Lower leg skin (tissue), 4 donors: ENCODE results near the gene OSBP2. TPM values are rescaled to one million over a fixed set of nuclear protein-coding genes. Genes with fewer than 3 reads are reported as not detected.

Experiments
- DNase-seq, 2 donors: peaks; one replicate each; pipeline ENCODE4 v3.0.0-alpha.2; 2019; ENCODE audit warnings: low spot score in 2 of 2
- H3K4me3 ChIP-seq: fragments of 200-600 bp; sonication (generic); 2 replicates; pipeline ENCODE4 v1.5.1; 2017; ENCODE audit warnings: mild to moderate bottlenecking, low read depth; ENCODE audit not compliant: poor library complexity, severe bottlenecking
- POLR2A ChIP-seq, 2 donors: fragments of 450-650 bp; IDR thresholded peaks; one replicate each; pipeline ENCODE4 v1.6.1; 2016 to 2017; ENCODE audit warnings: antibody characterized with exemption in 2 of 2, mild to moderate bottlenecking in 1 of 2, moderate library complexity in 1 of 2
- WGBS, 2 donors: methylation state at CpG; one replicate each; pipeline ENCODE4 v1.1.5; 2018; 5-methylcytosine and 5-hydroxymethylcytosine counted together
- intact Hi-C: fragments of 100-400 bp; cut with DNase I; formaldehyde crosslinking; loops from one replicate; pipeline ENCODE4 v1.15.0; 2023; ENCODE audit warnings: low total_unique reads
- total RNA-seq, 4 donors: library from RNA; depleted of rRNA; stranded (reverse); fragments of >200 nt; gene quantifications; one replicate each; pipeline ENCODE4 v1.1.0, GENCODE V29; 2016
- TF ChIP-seq, protein P1 (sequence below), 3 donors: fragments of 450-650 bp; IDR thresholded peaks; one replicate each; pipeline ENCODE4 v1.5.1; 2016; ENCODE audit warnings: antibody characterized with exemption in 3 of 3, mild to moderate bottlenecking in 3 of 3, moderate library complexity in 2 of 3

OSBP2 gene
- total RNA-seq, 4 donors from 2014 or later: 7.2 to 13.3 (median 10.0) TPM

DNA sequence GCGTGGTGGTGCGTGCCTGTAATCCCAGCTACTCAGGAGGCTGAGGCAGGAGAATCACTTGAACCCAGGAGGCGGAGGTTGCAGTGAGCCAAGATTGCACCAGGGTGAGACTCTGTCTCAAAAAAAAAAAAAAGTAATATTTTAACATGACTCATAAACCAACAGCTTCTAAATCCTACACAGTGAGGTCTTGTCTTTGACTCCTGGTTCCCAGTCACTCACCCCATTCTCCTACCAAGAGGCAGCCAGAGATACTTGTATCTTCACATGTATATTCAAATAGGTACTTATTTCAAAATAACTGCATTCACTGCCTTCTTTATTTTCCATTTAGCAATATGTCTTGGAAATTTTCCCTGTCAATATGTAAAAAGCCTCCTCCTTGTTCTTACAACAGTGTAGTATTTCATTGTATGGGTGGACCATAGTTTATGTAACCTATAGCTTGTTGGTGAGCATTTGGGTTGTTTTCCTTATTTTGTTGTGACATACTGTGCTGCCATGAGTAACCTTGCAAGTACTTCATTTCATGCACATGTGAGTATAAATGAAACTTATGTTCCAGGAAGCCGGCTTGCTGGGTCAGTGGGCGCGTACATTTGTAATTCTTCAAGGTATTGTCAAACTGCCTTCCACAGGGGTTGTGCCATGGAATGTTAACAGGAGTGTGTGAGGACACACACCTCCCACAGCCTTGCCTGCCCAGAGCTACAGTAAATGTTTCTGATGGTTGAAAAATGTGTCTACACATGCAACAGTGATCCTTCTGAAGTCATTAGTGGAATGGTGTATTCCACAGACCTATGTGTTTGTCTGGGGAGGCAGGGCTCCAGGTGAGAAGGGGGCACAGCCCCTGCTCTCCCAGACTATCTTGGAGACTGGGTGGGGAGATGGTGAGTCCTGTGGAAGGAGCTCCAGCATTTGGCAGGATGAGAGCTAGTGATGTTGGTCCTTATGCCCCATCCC is 47.9 kb downstream of the OSBP2 start:
- TF ChIP-seq, protein P1, sequence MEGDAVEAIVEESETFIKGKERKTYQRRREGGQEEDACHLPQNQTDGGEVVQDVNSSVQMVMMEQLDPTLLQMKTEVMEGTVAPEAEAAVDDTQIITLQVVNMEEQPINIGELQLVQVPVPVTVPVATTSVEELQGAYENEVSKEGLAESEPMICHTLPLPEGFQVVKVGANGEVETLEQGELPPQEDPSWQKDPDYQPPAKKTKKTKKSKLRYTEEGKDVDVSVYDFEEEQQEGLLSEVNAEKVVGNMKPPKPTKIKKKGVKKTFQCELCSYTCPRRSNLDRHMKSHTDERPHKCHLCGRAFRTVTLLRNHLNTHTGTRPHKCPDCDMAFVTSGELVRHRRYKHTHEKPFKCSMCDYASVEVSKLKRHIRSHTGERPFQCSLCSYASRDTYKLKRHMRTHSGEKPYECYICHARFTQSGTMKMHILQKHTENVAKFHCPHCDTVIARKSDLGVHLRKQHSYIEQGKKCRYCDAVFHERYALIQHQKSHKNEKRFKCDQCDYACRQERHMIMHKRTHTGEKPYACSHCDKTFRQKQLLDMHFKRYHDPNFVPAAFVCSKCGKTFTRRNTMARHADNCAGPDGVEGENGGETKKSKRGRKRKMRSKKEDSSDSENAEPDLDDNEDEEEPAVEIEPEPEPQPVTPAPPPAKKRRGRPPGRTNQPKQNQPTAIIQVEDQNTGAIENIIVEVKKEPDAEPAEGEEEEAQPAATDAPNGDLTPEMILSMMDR (IDR thresholded peaks at IDR 0.05): no peak
- no peak for TF ChIP-seq POLR2A (IDR thresholded peaks at IDR 0.05)
- intact Hi-C loops: no loop called here
- no peak for DNase-seq
- H3K4me3 ChIP-seq: no peak overlapping the region
- 85 to 88% methylated on average over 6 of the region's 6 CpGs for WGBS, 2 donors

DNA sequence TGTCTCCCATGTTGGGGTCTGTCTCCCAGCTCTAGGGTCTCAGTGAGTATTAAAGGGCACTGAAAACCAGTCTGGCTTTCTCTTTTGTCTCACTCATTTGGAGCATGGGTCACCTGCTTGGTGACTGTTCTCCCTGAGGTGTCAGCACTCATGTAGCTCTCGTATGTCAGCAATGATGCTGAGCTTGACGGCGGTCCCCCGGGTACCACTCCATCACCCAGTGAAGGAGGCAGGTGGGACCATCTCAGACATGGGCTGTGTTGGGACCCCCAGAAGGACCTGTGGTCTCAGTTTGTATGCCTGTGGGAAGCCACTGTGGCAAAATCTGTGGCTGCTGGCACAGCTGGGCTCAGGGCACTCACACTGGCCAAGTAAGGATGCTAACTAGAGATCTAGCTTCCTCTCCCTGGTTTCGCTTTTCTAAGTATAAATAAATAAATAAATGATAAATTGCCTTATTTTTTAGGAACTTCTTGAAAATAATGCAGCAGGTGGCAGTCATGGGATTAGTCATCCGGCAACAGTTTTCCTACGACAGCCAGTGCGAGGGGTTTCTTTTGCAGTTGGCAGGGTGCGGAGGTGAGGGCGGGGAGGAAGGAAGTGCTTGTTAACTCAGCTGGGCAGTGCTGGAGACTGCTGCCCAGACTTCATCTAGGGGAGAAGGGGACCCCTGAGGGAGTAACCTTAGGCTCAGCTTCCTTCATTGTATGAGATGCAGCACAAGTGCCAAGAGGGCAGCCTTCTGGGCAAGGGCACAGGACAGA is 48.8 kb downstream of the OSBP2 start:
- no peak for TF ChIP-seq POLR2A (IDR thresholded peaks at IDR 0.05)
- TF ChIP-seq, protein P1 (IDR thresholded peaks at IDR 0.05): no peak
- H3K4me3 ChIP-seq: no peak overlapping the region
- intact Hi-C loops: no loop called here
- 83 to 87% methylated on average over 10 of the region's 10 CpGs for WGBS, 2 donors
- DNase-seq: no peak

DNA sequence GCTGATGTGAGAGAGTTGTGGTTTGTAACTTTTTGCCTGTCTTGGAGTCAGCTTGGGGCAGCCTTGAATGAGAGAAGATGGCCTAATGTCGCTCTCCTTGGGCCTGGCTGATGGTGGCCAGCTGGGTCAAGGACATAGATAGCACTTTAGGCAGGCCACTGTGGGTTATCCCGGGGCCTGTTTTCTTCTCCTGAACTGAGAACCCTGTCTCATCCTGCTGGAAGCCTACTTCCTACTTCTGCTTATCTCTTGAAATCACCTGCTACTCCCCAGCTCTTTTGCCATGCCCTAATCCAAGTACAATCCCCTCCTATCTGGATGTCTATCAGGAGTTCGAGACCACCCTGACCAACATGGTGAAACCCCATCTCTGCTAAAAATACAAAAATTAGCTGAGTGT is 49.5 kb downstream of the OSBP2 start:
- DNase-seq: no peak
- H3K4me3 ChIP-seq: no peak overlapping the region
- WGBS, 2 donors: 79 to 95% methylated on average over 3 of the region's 3 CpGs
- intact Hi-C loops: no loop called here
- TF ChIP-seq, protein P1 (IDR thresholded peaks at IDR 0.05): no peak
- no peak for TF ChIP-seq POLR2A (IDR thresholded peaks at IDR 0.05)

DNA sequence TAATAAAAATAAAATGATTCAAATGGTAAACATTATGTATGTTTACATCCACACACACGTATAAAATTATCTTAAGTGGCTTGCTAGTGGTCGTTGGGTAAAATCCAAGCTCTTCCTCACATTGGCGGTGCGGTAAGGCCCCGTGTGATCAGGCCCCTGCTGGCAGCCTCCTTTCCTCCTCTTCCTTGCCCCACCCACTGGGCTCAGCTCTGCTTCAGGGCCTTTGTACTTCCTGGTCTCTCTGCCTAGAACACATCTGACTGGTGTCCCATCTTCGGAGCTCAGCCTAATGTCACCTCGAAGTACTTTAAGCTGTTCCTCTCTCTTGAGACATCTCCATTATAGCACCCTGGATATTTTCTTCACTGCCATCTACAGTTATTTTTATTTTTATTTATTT is 52.8 kb downstream of the OSBP2 start:
- no peak overlapping the region for H3K4me3 ChIP-seq
- DNase-seq: no peak
- intact Hi-C loops: no loop called here
- 78 to 82% methylated on average over 7 of the region's 7 CpGs for WGBS, 2 donors
- TF ChIP-seq, protein P1 (IDR thresholded peaks at IDR 0.05): no peak
- TF ChIP-seq POLR2A (IDR thresholded peaks at IDR 0.05): no peak

DNA sequence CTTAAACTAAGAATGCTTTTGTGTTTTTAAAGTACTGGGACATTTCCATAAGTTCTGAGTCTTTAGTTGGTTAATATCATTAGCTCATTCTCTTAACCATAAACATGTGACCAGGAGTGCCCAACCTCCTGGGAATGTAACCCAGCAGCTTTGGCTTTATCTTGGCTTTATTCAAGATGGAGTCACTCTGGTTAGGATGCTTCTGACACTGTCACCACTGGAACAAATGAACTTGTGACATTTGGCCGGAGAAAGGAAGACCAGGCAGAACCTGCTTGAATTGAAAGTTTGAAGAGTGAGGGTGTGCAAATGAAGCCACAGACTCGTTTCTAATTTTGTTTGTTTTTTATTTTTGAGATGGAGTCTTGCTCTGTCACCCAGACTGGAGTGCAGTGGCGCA is 54.6 kb downstream of the OSBP2 start:
- no peak overlapping the region for H3K4me3 ChIP-seq
- 78 to 89% methylated on average over 3 of the region's 3 CpGs for whole genome bisulfite sequencing, 2 donors
- no peak for DNase-seq
- intact Hi-C loops: no loop called here
- TF ChIP-seq, protein P1 (IDR thresholded peaks at IDR 0.05): no peak
- no peak for TF ChIP-seq POLR2A (IDR thresholded peaks at IDR 0.05)
